Measurements from ENCODE around the gene RREB1.

- TF ChIP-seq CTCF (IDR thresholded peaks at IDR 0.05) (no peak), POLR2A (IDR thresholded peaks at IDR 0.05) (no peak)
These were observed 139.4 kb downstream of the RREB1 start for GRCh38 chr6:7247179-7247456.

All from testis (tissue), 2 donors.